C1 segment of cervical spinal cord (tissue), 14 donors: ENCODE data around the gene IFNGR1.
"Not testable (repeated sequence)": the region's sequence is repeated elsewhere in the genome, so short reads cannot be mapped to it uniquely, and the experiment has no call there.

ENCODE experiments used
- DNase-seq, 14 donors: peaks; one replicate each; lab custom pipeline; 2025; lab: John Stamatoyannopoulos, UW

Gene IFNGR1

GRCh38 chr6:137213813-137214212, 5.4 kb downstream of the IFNGR1 start:
- no peak for DNase-seq

GRCh38 chr6:137213331-137213740, 5.8 kb downstream of the IFNGR1 start:
- DNase-seq: no peak

- DNase-seq: no peak
These were observed 7.3 kb downstream of the IFNGR1 start for GRCh38 chr6:137211910-137212309.

- DNase-seq: no peak
These were observed 8.3 kb downstream of the IFNGR1 start for GRCh38 chr6:137210903-137211302.

- no peak for DNase-seq
These were observed 10.9 kb downstream of the IFNGR1 start for GRCh38 chr6:137208279-137208678.

GRCh38 chr6:137207457-137207856, 11.7 kb downstream of the IFNGR1 start:
- DNase-seq: not testable (repeated sequence)

- no peak for DNase-seq
These were observed 12.6 kb downstream of the IFNGR1 start for GRCh38 chr6:137206577-137206976.

GRCh38 chr6:137203256-137203655, 15.9 kb downstream of the IFNGR1 start:
- no peak for DNase-seq

- peak in 3 of 14 donors; percentile 15 to 44 (median 32) for DNase-seq
These were observed 17.1 kb downstream of the IFNGR1 start for GRCh38 chr6:137202078-137202477.

GRCh38 chr6:137201006-137201405, 18.2 kb downstream of the IFNGR1 start:
- DNase-seq: no peak

GRCh38 chr6:137200288-137200687, 18.9 kb downstream of the IFNGR1 start:
- DNase-seq: no peak

- no peak for DNase-seq
These were observed 21.2 kb downstream of the IFNGR1 start for GRCh38 chr6:137197684-137198645.

GRCh38 chr6:137193256-137194070, 25.7 kb downstream of the IFNGR1 start:
- DNase-seq: no peak

GRCh38 chr6:137192821-137193220, 26.4 kb downstream of the IFNGR1 start:
- no peak for DNase-seq

- no peak for DNase-seq
These were observed 27.5 kb downstream of the IFNGR1 start for GRCh38 chr6:137191670-137192069.

- no peak for DNase-seq
These were observed 27.9 kb downstream of the IFNGR1 start for GRCh38 chr6:137191236-137191635.

GRCh38 chr6:137190583-137191094, 28.5 kb downstream of the IFNGR1 start:
- no peak for DNase-seq

- DNase-seq: no peak
These were observed 30.3 kb downstream of the IFNGR1 start for GRCh38 chr6:137188855-137189254.

- no peak for DNase-seq
These were observed 33.9 kb downstream of the IFNGR1 start for GRCh38 chr6:137185290-137185689.

- no peak for DNase-seq
These were observed 36.5 kb downstream of the IFNGR1 start for GRCh38 chr6:137182654-137183073.

GRCh38 chr6:137181891-137182653, 37.1 kb downstream of the IFNGR1 start:
- no peak for DNase-seq
